Measurements from ENCODE around the gene APC2.
A peak's percentile ranks its signal among the peaks of the same experiment; 100 is the strongest.

APC2 gene

DNA sequence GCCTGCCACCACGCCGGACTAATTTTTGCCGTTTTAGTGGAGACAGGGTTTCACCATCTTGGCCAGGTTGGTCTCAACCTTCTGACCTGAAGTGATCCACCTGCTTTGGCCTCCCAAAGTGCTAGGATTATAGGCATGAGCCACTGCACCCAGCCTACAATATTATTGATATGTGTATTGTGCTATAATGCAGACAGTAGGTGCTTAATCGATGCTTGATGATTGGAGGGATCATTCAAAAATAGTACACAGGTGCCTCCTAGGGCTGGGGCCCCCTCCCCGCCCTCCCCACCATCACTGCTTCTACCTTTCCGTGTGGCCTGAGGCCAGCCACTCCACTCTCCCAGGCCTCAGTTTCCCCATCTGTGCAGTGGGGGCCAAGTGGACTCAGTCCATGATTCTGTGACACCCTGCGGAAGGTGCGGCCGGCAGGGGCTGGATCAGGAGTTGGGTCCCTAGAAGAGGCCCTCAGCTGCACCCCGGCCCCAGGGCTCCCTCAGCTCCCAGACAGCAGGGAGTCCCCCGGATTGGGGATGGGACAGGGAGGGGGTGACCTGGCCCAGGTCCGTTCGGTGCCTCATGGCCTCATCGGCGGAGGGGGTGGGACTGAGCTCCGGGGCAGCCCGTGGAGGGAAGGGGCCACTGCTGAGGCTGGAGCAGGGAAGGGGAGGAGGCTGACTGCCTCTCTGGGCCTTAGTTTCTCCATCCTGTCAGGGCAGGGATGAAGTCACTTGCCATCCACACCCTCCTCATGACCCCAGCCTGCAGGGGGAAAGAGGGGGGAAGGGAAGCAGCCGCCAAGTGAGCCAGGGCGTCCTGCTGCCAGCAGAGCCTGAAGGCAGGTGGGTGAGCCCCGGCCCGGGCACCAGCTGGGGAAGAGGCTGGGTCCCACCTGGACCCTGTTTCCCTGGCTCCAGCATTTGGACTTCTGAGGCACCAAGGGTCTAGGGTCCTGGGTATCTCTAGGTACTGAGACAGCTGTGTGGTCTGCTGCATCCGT is 61.7 kb downstream of the APC2 start:
- TF ChIP-seq, protein P1, sequence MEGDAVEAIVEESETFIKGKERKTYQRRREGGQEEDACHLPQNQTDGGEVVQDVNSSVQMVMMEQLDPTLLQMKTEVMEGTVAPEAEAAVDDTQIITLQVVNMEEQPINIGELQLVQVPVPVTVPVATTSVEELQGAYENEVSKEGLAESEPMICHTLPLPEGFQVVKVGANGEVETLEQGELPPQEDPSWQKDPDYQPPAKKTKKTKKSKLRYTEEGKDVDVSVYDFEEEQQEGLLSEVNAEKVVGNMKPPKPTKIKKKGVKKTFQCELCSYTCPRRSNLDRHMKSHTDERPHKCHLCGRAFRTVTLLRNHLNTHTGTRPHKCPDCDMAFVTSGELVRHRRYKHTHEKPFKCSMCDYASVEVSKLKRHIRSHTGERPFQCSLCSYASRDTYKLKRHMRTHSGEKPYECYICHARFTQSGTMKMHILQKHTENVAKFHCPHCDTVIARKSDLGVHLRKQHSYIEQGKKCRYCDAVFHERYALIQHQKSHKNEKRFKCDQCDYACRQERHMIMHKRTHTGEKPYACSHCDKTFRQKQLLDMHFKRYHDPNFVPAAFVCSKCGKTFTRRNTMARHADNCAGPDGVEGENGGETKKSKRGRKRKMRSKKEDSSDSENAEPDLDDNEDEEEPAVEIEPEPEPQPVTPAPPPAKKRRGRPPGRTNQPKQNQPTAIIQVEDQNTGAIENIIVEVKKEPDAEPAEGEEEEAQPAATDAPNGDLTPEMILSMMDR (IDR thresholded peaks at IDR 0.05), result no peak
- Histone ChIP-seq H3K4me1 (peaks cover 0 to 42% (median 23%) of the 10 kb centered on the region in 4 donors), H3K27me3 (peaks cover 0 to 69% of the 10 kb centered on the region in 2 donors), H3K4me3 (no peak overlapping the region), H3K36me3 (no peaks in the 10 kb centered on the region), H3K27ac (no peak overlapping the region), H3K9me3 (peaks cover 0 to 8% (median 0%) of the 10 kb centered on the region in 3 donors)
- intact Hi-C loops (cut with DNase I; ENCODE audit: low total_unique reads), result no loop called here
- no peak for DNase-seq

- Histone ChIP-seq H3K4me3 (peak within 1 kb of the TSS; percentile 44 to 59), H3K36me3 (no peaks in the 10 kb centered on the region), H3K27me3 (peaks cover 0 to 61% of the 10 kb centered on the region in 2 donors), H3K9me3 (peaks cover 0 to 8% (median 0%) of the 10 kb centered on the region in 3 donors), H3K4me1 (peaks cover 0 to 33% (median 15%) of the 10 kb centered on the region in 4 donors), H3K27ac (peak within 1 kb of the TSS; percentile 15 to 51)
- no peak for DNase-seq
- intact Hi-C loops (cut with DNase I; ENCODE audit: low total_unique reads), result no loop called here
- TF ChIP-seq, protein P1 (IDR thresholded peaks at IDR 0.05), result no peak
Measured at GRCh38 chr19:1512671-1513498, 63.0 kb downstream of the APC2 start, which contains the start of gene ADAMTSL5. Gene ADAMTSL5, minus strand, starts transcription at chr19:1513019. Its CDS starts 2,076 bp downstream, at chr19:1510943.

DNA sequence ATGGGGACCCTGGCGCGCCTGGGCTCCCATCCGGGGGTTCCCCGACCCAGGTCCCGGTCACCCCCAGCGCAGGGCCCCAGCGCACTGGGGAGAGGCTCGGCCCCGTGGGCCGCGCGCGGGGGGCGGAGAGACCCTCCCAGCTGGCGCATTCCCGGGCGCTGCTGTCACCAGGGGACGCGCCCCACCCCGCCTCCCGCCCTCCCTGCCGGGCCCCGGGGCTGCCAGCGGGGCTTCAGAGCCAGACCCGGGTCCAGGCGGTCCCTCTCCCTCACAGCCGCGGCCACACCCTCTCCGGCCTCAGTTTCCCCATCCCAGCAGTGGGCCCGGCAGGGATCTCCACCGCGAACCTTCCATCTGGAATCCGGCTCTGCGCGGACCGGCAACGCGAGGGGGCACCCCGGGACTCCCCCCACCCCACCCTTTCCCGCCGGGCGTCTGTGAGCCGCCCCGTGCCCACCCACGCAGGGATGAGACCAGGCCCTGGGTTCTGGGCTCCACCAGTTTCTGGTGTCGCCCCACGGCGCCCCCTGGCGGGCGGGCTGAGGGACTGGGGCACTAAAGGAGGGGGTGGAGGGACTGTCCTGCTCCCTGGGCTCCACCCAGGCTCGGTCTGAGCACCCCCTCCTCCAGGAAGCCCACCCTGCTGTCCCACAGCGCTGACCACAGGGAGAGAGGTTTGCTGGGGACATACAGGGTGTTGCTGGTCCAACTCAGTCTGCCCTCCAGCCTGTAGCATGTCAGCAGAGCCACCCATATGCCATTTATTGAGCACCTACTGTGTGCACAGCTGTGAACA is 63.8 kb downstream of the APC2 start:
- no peaks in the 10 kb centered on the region for H3K36me3 ChIP-seq
- peaks cover 0 to 27% (median 11%) of the 10 kb centered on the region in 4 donors for H3K4me1 ChIP-seq
- TF ChIP-seq, protein P1 (IDR thresholded peaks at IDR 0.05), result peak; percentile 30 to 48
- peaks cover 0 to 67% of the 10 kb centered on the region in 2 donors for H3K27me3 ChIP-seq
- DNase-seq, result no peak
- intact Hi-C loops (cut with DNase I; ENCODE audit: low total_unique reads), result no loop called here
- peak overlapping the region; percentile 15 to 51 for H3K27ac ChIP-seq
- H3K4me3 ChIP-seq, result peak overlapping the region; percentile 44 to 59
- H3K9me3 ChIP-seq, result peaks cover 0 to 2% (median 0%) of the 10 kb centered on the region in 3 donors

DNA sequence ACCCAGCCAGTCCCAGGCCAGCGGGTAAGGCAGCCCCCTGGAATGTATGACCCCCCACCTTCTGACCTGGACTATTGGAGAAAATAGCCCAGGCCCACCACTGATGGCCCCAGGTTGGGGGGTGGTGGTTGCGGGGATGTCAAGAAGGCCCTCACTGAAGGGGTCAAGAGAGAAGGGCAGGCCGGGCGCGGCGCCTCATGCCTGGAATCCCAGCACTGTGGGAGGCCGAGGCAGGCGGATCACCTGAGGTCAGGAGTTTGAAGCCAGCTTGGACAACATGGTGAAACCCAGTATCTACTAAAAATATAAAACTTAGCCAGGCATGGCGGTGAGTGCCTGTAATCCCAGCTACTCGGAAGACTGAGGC is 64.4 kb downstream of the APC2 start:
- Histone ChIP-seq H3K4me3 (no peak overlapping the region), H3K4me1 (peaks cover 0 to 27% (median 11%) of the 10 kb centered on the region in 4 donors), H3K9me3 (no peaks in the 10 kb centered on the region), H3K27me3 (peaks cover 0 to 71% of the 10 kb centered on the region in 2 donors), H3K36me3 (no peaks in the 10 kb centered on the region), H3K27ac (no peak overlapping the region)
- intact Hi-C loops (cut with DNase I; ENCODE audit: low total_unique reads), result no loop called here
- TF ChIP-seq, protein P1 (IDR thresholded peaks at IDR 0.05), result no peak
- no peak for DNase-seq
